Esophagus squamous epithelium (tissue), 5 donors: ENCODE results near the gene CSRNP3. TPM values are rescaled to one million over a fixed set of nuclear protein-coding genes. Genes with fewer than 3 reads are reported as not detected.

Experiments
- DNase-seq: peaks from one replicate; lab custom pipeline; 2025; lab: John Stamatoyannopoulos, UW
- H3K27ac ChIP-seq, 4 donors: fragments of 200-600 bp; sonication (generic); one replicate each; pipeline ENCODE4 v1.5.1; 2016 to 2019; ENCODE audit warnings: mild to moderate bottlenecking in 1 of 4
- H3K27me3 ChIP-seq, 4 donors: fragments of 200-600 bp; sonication (generic); 1 replicate in 3 of 4; 2 replicates in 1 of 4; pipeline versions ENCODE4 v1.5.1 to v1.6.0; 2017 to 2021; ENCODE audit warnings: antibody characterized with exemption in 1 of 4
- H3K36me3 ChIP-seq, 3 donors: fragments of 200-600 bp; sonication (generic); one replicate each; pipeline ENCODE4 v1.5.1; 2016 to 2019
- H3K4me1 ChIP-seq, 3 donors: fragments of 200-600 bp; sonication (generic); one replicate each; pipeline ENCODE4 v1.5.1; 2017 to 2019
- H3K4me3 ChIP-seq, 4 donors: fragments of 200-600 bp; sonication (generic); 1 replicate in 3 of 4; 2 replicates in 1 of 4; pipeline ENCODE4 v1.5.1; 2016 to 2019; ENCODE audit warnings: mild to moderate bottlenecking in 2 of 4, moderate library complexity in 1 of 4
- H3K9me3 ChIP-seq, 3 donors: fragments of 200-600 bp; sonication (generic); one replicate each; pipeline ENCODE4 v1.5.1; 2016 to 2019
- POLR2A ChIP-seq, 4 donors: fragments of 450-650 bp; IDR thresholded peaks; one replicate each; pipeline ENCODE4 v1.6.1; 2017; ENCODE audit warnings: antibody characterized with exemption in 4 of 4, mild to moderate bottlenecking in 4 of 4, moderate library complexity in 3 of 4
- WGBS, 2 donors: methylation state at CpG; one replicate each; pipeline ENCODE4 v1.1.5; 2018; 5-methylcytosine and 5-hydroxymethylcytosine counted together
- intact Hi-C: fragments of 100-400 bp; cut with DNase I; formaldehyde crosslinking; loops from one replicate; pipeline ENCODE4 v1.15.0; 2022
- total RNA-seq, 4 donors: library from RNA; depleted of rRNA; stranded (reverse); fragments of >200 nt; gene quantifications; one replicate each; pipeline ENCODE4 v1.1.0, GENCODE V29; 2016
- TF ChIP-seq, protein P1 (sequence below), 6 experiments: fragments of 450-650 bp in 4 of 6; fragments of 200-600 bp in 2 of 6; sonication (generic) in 2 of 6; IDR thresholded peaks; one replicate each; pipeline ENCODE4 v1.5.1; 2016 to 2019; ENCODE audit warnings: antibody characterized with exemption in 6 of 6, mild to moderate bottlenecking in 4 of 6, moderate library complexity in 4 of 6
- donor health status: DM: yes; HTN: yes; CAD: no.

CSRNP3 gene
- total RNA-seq, 4 donors from 2014 or later = 0.57 to 1.5 (median 0.81) TPM

GRCh38 chr2:165474619-165475276 is 5.2 kb downstream of the CSRNP3 start:
- Histone ChIP-seq H3K27ac (no peak overlapping the region), H3K27me3 (no peaks in the 10 kb centered on the region), H3K9me3 (no peaks in the 10 kb centered on the region), H3K36me3 (no peaks in the 10 kb centered on the region), H3K4me1 (peaks cover 0 to 17% (median 0%) of the 10 kb centered on the region in 3 donors), H3K4me3 (no peak overlapping the region)
- no peak for DNase-seq
- intact Hi-C loops = no loop called here
- TF ChIP-seq, protein P1, sequence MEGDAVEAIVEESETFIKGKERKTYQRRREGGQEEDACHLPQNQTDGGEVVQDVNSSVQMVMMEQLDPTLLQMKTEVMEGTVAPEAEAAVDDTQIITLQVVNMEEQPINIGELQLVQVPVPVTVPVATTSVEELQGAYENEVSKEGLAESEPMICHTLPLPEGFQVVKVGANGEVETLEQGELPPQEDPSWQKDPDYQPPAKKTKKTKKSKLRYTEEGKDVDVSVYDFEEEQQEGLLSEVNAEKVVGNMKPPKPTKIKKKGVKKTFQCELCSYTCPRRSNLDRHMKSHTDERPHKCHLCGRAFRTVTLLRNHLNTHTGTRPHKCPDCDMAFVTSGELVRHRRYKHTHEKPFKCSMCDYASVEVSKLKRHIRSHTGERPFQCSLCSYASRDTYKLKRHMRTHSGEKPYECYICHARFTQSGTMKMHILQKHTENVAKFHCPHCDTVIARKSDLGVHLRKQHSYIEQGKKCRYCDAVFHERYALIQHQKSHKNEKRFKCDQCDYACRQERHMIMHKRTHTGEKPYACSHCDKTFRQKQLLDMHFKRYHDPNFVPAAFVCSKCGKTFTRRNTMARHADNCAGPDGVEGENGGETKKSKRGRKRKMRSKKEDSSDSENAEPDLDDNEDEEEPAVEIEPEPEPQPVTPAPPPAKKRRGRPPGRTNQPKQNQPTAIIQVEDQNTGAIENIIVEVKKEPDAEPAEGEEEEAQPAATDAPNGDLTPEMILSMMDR (IDR thresholded peaks at IDR 0.05) = no peak
- TF ChIP-seq POLR2A (IDR thresholded peaks at IDR 0.05) = no peak
- WGBS, 2 donors = 43 to 80% methylated on average over 3 of the region's 3 CpGs

- WGBS, 2 donors = 91 to 93% methylated on average over 6 of the region's 6 CpGs
- intact Hi-C loops = no loop called here
- Histone ChIP-seq H3K27me3 (no peaks in the 10 kb centered on the region), H3K27ac (no peak overlapping the region), H3K9me3 (no peaks in the 10 kb centered on the region), H3K4me1 (peaks cover 0 to 13% (median 0%) of the 10 kb centered on the region in 3 donors), H3K36me3 (no peaks in the 10 kb centered on the region), H3K4me3 (no peak overlapping the region)
- TF ChIP-seq POLR2A (IDR thresholded peaks at IDR 0.05) = no peak
- TF ChIP-seq, protein P1 (IDR thresholded peaks at IDR 0.05) = no peak
- DNase-seq = no peak
These were observed 5.9 kb downstream of the CSRNP3 start for GRCh38 chr2:165475277-165476004.

GRCh38 chr2:165479856-165480255 is 10.4 kb downstream of the CSRNP3 start:
- peaks cover 0 to 7% (median 0%) of the 10 kb centered on the region in 3 donors for H3K9me3 ChIP-seq
- H3K4me3 ChIP-seq = no peak overlapping the region
- H3K27me3 ChIP-seq = no peaks in the 10 kb centered on the region
- no peaks in the 10 kb centered on the region for H3K4me1 ChIP-seq
- TF ChIP-seq POLR2A (IDR thresholded peaks at IDR 0.05) = no peak
- TF ChIP-seq, protein P1 (IDR thresholded peaks at IDR 0.05) = no peak
- intact Hi-C loops = no loop called here
- WGBS, 2 donors = 66 to 81% methylated on average over 4 of the region's 4 CpGs
- H3K27ac ChIP-seq = no peak overlapping the region
- no peak for DNase-seq
- no peaks in the 10 kb centered on the region for H3K36me3 ChIP-seq

DNA sequence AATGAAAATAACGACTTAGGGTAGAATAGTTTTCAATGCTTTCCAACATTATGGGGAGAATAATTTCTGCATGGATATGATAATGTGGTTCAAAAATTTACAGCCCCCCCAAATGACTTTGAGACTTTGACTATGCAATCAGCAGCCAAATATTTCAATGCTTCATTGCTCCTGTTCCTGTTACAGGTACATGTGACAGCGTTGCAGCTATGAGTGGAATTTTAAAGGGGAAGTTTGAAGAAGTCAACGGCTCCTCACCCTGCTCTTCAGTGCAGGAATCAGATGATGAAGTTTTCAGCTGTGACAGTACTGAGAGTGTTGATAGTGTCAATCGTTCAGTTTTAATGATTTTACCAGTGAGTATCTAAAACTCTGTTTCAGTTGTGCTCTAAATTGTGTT is 25.1 kb downstream of the CSRNP3 start:
- H3K27me3 ChIP-seq = no peaks in the 10 kb centered on the region
- intact Hi-C loops = no loop called here
- no peaks in the 10 kb centered on the region for H3K4me1 ChIP-seq
- H3K4me3 ChIP-seq = no peak overlapping the region
- no peak for DNase-seq
- TF ChIP-seq, protein P1 (IDR thresholded peaks at IDR 0.05) = no peak
- no peak for TF ChIP-seq POLR2A (IDR thresholded peaks at IDR 0.05)
- H3K27ac ChIP-seq = no peak overlapping the region
- WGBS, 2 donors = 70 to 81% methylated on average over 4 of the region's 4 CpGs
- no peaks in the 10 kb centered on the region for H3K9me3 ChIP-seq
- H3K36me3 ChIP-seq = no peaks in the 10 kb centered on the region

DNA sequence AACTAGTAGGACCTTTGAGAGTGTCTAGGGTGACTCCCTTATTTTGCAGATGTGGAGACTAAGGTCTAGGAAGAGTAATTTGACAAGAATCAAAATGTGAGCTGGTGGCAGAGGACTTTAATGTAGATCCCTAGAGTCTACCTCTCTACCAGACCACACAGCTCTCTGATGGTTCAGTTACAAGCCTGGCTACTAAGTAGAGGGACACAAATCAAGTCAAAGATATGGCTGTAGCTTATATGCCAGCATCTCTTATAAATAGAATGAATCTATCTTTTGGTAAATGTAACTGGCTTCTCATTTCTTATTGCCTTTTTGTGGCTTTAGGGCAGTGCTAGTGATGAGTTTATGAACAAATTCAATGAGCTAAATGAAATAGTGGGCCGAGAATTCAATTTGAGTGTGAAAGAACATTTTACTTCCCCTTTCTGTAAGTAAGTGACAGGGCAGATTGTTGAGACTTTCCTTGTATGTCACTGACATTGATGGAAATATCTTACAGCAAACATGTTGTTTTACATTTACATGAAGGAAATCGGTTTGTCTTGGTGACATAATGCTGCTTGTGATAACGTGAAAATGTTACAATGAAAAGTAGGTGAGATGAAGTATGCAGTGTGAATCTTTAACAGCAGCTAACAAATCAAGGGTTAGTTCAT is 28.3 kb downstream of the CSRNP3 start:
- WGBS, 2 donors = 49 to 66% methylated on average over 3 of the region's 3 CpGs
- H3K27ac ChIP-seq = no peak overlapping the region
- H3K4me1 ChIP-seq = no peaks in the 10 kb centered on the region
- DNase-seq = no peak
- intact Hi-C loops = no loop called here
- no peak overlapping the region for H3K4me3 ChIP-seq
- H3K9me3 ChIP-seq = no peaks in the 10 kb centered on the region
- no peaks in the 10 kb centered on the region for H3K27me3 ChIP-seq
- TF ChIP-seq, protein P1 (IDR thresholded peaks at IDR 0.05) = no peak
- no peak for TF ChIP-seq POLR2A (IDR thresholded peaks at IDR 0.05)
- H3K36me3 ChIP-seq = no peaks in the 10 kb centered on the region
